Glutamatergic neuron (in vitro differentiated cells): ENCODE measurements around the gene PLEKHG5. TPM values are rescaled to one million over a fixed set of nuclear protein-coding genes. Genes with fewer than 3 reads are reported as not detected.

Experiments
- DNase-seq: peaks from one replicate; pipeline ENCODE4 v3.0.0; 2022
- H3K27ac Mint-ChIP-seq: one replicate; pipeline ENCODE4 v1.8.0; 2020; ENCODE audit warnings: mild to moderate bottlenecking, mixed read lengths, inconsistent platforms; ENCODE audit not compliant: unreplicated experiment
- H3K27me3 Mint-ChIP-seq: one replicate; pipeline ENCODE4 v1.8.0; 2020; ENCODE audit warnings: mild to moderate bottlenecking, moderate library complexity, mixed read lengths, inconsistent platforms; ENCODE audit not compliant: unreplicated experiment
- H3K36me3 Mint-ChIP-seq: one replicate; pipeline ENCODE4 v1.8.0; 2020; ENCODE audit warnings: mild to moderate bottlenecking, mixed read lengths, inconsistent platforms; ENCODE audit not compliant: unreplicated experiment
- H3K4me1 Mint-ChIP-seq: one replicate; pipeline ENCODE4 v1.8.0; 2020; ENCODE audit warnings: mild to moderate bottlenecking, low read depth, mixed read lengths, inconsistent platforms; ENCODE audit not compliant: unreplicated experiment
- H3K4me3 Mint-ChIP-seq: one replicate; pipeline ENCODE4 v1.8.0; 2020; ENCODE audit warnings: mild to moderate bottlenecking, mixed read lengths, inconsistent platforms; ENCODE audit not compliant: unreplicated experiment
- H3K9me3 Mint-ChIP-seq: one replicate; pipeline ENCODE4 v1.8.0; 2020; ENCODE audit warnings: mild to moderate bottlenecking, moderate library complexity, mixed read lengths, inconsistent platforms; ENCODE audit not compliant: unreplicated experiment
- total RNA-seq: library from RNA; stranded (reverse); fragmentation: NEBNext Ultra II Directional; extraction: Animal tissue kit (Norgen Biotek cat#: 25700); gene quantifications from one replicate; pipeline ENCODE4 v1.2.1, GENCODE V29; 2021; ENCODE audit not compliant: unreplicated experiment
- TF ChIP-seq, protein P1 (sequence below): fragments of 200-600 bp; sonication (generic); IDR thresholded peaks from one replicate; pipeline ENCODE4 v1.5.0; 2021; ENCODE audit not compliant: partially characterized antibody, unreplicated experiment

The PLEKHG5 gene
- total RNA-seq, 1 donor from 2014 or later: 53.0 TPM

DNA sequence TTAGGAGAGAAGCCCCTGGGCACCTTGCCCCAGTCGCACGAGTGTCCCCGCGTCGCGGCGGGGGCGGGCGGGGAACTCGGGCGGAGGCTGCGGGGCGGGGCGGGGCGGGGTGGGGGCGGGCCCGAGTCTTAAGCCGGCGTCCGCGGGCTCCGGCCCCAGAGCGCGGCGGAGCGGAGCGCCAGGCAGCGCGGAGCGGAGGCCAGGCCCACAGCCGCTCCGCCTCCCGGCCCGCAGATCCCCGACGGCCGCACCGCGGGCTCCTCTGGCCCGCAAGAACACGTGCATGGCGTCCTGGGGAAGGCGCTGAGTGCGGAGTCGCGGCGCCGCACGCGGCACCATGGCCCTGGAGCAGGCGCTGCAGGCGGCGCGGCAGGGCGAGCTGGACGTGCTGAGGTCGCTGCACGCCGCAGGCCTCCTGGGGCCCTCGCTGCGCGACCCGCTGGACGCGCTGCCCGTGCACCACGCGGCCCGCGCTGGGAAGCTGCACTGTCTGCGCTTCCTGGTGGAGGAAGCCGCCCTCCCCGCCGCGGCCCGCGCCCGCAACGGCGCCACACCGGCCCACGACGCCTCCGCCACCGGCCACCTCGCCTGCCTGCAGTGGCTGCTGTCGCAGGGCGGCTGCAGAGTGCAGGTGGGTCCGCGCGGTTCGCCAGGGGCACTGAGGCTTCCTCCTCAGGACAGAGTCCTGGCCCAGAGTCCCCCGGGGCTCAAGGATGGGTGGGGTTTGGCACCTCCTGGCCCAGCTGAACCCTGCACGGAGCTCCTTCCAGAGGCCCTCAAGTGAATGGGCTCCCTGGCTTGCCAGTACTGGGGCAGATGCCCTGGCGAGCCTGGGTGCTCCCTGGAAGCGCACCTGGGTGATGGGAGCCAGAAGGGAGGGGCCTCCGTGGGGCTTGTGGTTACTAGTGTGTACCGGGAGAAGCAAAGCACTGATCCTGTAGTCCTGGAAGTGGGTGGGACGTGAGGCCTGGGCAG is 66.6 kb downstream of the PLEKHG5 start, which contains the start of gene ESPN:
ESPN (plus strand) TSS at position 158 of the 975 bp plus-strand sequence; CDS start at position 338, 180 bp downstream.
- H3K4me1 Mint-ChIP-seq: peaks cover 2% of the 10 kb centered on the region
- TF ChIP-seq, protein P1, sequence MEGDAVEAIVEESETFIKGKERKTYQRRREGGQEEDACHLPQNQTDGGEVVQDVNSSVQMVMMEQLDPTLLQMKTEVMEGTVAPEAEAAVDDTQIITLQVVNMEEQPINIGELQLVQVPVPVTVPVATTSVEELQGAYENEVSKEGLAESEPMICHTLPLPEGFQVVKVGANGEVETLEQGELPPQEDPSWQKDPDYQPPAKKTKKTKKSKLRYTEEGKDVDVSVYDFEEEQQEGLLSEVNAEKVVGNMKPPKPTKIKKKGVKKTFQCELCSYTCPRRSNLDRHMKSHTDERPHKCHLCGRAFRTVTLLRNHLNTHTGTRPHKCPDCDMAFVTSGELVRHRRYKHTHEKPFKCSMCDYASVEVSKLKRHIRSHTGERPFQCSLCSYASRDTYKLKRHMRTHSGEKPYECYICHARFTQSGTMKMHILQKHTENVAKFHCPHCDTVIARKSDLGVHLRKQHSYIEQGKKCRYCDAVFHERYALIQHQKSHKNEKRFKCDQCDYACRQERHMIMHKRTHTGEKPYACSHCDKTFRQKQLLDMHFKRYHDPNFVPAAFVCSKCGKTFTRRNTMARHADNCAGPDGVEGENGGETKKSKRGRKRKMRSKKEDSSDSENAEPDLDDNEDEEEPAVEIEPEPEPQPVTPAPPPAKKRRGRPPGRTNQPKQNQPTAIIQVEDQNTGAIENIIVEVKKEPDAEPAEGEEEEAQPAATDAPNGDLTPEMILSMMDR: no peak
- H3K27me3 Mint-ChIP-seq: peaks cover 21% of the 10 kb centered on the region
- H3K9me3 Mint-ChIP-seq: peaks cover 8% of the 10 kb centered on the region
- H3K27ac Mint-ChIP-seq: no peak within 1 kb of the TSS
- H3K36me3 Mint-ChIP-seq: no peaks in the 10 kb centered on the region
- DNase-seq: no peak
- peak within 1 kb of the TSS; percentile 52 for H3K4me3 Mint-ChIP-seq

DNA sequence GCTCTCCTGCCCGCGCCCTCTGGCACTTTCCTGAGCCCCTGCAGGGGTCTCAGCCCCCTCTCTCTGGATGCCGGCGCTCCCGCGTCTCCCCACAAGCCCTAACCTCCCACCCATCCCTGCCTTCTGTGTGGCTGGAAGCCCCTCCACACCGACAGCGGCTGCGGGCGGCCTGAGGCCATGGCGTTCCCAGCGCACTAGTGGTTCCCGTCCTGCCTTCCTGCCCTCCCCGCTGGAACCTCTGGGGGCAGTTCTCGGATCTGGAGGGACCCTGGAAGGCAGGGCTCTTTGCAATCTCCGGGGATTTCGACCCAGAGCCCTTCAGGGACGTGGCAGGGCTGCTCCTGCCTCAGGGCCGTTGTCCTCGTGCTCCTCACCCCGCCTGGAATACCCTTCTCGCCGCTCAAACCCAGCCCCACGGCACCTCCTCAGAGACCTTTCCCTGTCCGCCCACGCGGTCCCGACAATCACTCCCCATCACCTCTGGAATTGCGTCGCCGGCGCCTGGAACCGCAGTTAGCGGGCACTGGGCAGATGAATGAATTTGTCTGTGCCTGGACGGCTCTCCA is 67.4 kb downstream of the PLEKHG5 start:
- H3K4me1 Mint-ChIP-seq: peaks cover 2% of the 10 kb centered on the region
- H3K36me3 Mint-ChIP-seq: no peaks in the 10 kb centered on the region
- peaks cover 8% of the 10 kb centered on the region for H3K9me3 Mint-ChIP-seq
- no peak overlapping the region for H3K27ac Mint-ChIP-seq
- H3K4me3 Mint-ChIP-seq: peak overlapping the region; percentile 52
- H3K27me3 Mint-ChIP-seq: peaks cover 21% of the 10 kb centered on the region
- TF ChIP-seq, protein P1: no peak
- no peak for DNase-seq

DNA sequence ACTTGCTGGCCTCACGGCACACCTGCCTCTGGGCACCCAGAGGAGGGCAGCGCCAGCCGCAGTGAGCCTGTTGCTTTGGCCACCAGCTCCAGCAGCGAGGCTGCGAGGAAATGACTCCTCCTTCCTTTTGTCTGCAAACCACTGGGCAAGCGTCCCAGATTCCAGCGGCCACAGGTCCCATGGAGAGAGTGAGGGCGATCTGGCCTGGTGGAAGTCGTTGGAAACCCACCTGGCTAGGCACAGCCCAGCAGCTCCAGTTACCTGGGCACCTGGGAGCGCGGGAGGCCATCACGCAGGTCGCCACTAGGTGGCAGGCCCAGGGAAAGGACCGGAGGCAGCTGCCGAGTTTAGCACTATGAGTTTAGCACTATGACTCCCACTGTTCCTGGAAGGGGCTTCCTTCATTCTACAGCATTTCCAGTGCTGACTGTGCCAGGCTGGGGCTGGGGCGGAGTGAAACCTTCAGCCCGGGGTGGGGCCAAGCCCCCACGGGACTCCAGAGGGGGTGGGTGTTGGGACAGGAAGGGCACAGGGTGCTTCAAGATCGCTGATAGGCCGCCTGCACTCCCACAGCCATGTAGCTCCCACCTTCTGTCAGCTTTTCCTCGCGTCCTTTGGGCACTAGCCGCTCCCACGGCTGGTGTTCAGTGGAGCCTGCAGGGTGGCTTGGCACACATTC is 68.0 kb downstream of the PLEKHG5 start:
- Mint-ChIP-seq H3K4me1 (peaks cover 2% of the 10 kb centered on the region), H3K36me3 (no peaks in the 10 kb centered on the region), H3K27me3 (peaks cover 21% of the 10 kb centered on the region), H3K4me3 (no peak overlapping the region), H3K9me3 (peaks cover 8% of the 10 kb centered on the region), H3K27ac (peak overlapping the region; percentile 28)
- TF ChIP-seq, protein P1: peak; percentile 88
- DNase-seq: peak; percentile 73

DNA sequence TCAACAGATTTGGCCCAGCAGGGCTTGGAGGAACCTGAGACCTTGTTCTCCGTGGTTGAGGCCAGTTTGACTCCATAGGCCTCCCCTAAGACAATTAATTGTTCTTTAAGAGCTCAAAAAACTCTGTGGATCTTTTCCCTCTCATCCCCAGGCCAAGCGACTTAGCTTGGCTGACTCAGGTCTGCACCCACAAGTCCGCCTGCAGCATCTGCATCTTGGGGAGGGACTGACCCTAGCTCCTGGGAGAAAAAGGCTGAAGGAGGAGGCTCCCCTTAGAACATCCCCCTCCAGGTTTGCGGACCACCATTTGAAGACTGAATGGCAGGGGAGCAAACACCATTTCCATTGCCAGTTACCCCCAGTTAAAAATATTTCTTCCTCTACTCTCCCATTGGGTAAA is 70.2 kb downstream of the PLEKHG5 start:
- H3K9me3 Mint-ChIP-seq: peaks cover 14% of the 10 kb centered on the region
- H3K27me3 Mint-ChIP-seq: peaks cover 26% of the 10 kb centered on the region
- H3K27ac Mint-ChIP-seq: no peak overlapping the region
- no peaks in the 10 kb centered on the region for H3K4me1 Mint-ChIP-seq
- TF ChIP-seq, protein P1: no peak
- no peaks in the 10 kb centered on the region for H3K36me3 Mint-ChIP-seq
- H3K4me3 Mint-ChIP-seq: no peak overlapping the region
- DNase-seq: no peak
